Measurements from ENCODE around the gene FAM171A2.
"Not testable (repeated sequence)": the region's sequence is repeated elsewhere in the genome, so short reads cannot be mapped to it uniquely, and the experiment has no call there.

FAM171A2 gene

DNA sequence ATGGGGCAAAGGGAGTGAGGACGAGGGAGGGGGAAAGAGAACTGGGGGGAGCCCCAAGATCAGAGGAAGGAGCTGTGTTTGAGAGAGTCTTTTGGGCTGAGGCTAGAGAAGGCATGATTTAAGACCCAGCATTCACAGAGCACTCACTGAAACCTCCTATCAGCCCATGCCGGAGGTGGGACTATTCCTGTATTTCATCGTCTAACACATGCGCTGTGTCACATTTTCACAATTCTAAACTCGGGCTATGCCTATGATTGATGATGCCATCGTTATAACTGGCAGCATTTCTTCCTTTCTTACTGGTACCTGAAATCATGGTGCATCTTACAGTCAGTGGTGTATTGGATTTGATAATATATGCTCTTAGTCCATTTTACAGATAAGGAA, 3.5 kb downstream of the FAM171A2 start:
- no peak for DNase-seq (ENCODE audit: low read depth)

- no peak for DNase-seq (ENCODE audit: low read depth)
These were observed 4.1 kb downstream of the FAM171A2 start for GRCh38 chr17:44359458-44360143.

DNA sequence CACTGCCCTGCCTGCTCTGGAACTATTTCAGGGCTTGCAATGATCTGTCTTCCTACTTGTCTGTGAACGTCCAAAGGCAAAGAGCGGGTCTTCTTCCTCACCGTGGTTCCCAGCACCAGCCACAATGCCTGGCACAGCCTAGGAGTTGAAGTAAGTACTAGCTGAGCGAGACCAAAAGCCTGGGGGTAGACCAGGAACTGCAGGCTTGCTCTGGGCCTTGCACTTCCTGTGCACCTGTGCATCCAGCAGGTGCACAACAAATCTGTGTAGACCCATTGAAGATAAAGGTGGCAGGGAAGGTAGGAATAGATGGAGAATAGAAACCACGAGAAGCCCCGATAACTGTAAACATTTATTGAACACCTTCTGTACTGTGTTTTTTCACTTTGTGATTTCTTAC, 4.6 kb downstream of the FAM171A2 start:
- no peak for DNase-seq (ENCODE audit: low read depth)

DNA sequence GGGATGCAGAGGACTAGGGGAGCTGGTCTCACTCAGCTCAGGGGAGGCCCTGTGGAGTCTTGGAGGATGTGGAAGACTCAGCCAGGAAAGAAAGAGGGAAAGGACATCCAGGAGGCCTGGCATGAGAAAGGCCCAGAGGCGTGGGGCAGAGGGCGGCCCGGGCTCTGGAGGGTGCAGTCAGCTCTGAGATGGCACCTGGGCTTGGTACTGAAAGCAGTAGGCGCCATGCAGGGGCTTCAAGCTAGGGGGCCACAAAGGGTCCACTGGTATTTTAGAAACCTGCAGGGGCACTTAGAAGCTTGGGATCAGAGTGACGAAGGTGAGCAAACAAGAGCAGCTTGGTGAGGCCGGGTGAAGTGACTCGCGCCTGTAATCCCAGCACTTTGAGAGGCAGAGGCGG, 5.6 kb downstream of the FAM171A2 start:
- no peak for DNase-seq (ENCODE audit: low read depth)

DNA sequence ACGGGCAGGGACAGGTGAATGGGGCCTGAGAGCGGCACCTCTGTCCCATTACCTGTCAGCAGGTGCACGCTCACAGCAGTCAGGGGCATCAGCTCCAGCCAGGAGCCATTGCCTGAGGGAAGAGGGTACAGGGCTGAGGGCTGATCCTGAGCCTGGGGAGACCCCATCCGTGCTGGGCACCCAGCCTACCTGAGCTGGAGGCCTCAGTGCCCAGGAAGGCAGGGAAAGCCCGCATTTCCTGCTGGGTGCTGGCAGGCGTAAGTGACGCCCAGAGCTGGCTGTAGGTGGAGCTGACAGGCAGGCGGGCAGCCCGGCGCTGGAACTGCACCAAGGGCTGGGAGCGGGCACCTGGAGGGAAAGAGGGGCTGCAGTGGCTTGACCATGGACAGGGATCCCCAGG, 7.4 kb downstream of the FAM171A2 start:
- no peak for DNase-seq (ENCODE audit: low read depth)

- DNase-seq (ENCODE audit: low read depth) = no peak
These were observed 8.0 kb downstream of the FAM171A2 start for GRCh38 chr17:44355642-44356099.

- no peak for DNase-seq (ENCODE audit: low read depth)
These were observed 8.8 kb downstream of the FAM171A2 start for GRCh38 chr17:44354582-44355561.

GRCh38 chr17:44353672-44354331, 9.9 kb downstream of the FAM171A2 start:
- no peak for DNase-seq (ENCODE audit: low read depth)

DNA sequence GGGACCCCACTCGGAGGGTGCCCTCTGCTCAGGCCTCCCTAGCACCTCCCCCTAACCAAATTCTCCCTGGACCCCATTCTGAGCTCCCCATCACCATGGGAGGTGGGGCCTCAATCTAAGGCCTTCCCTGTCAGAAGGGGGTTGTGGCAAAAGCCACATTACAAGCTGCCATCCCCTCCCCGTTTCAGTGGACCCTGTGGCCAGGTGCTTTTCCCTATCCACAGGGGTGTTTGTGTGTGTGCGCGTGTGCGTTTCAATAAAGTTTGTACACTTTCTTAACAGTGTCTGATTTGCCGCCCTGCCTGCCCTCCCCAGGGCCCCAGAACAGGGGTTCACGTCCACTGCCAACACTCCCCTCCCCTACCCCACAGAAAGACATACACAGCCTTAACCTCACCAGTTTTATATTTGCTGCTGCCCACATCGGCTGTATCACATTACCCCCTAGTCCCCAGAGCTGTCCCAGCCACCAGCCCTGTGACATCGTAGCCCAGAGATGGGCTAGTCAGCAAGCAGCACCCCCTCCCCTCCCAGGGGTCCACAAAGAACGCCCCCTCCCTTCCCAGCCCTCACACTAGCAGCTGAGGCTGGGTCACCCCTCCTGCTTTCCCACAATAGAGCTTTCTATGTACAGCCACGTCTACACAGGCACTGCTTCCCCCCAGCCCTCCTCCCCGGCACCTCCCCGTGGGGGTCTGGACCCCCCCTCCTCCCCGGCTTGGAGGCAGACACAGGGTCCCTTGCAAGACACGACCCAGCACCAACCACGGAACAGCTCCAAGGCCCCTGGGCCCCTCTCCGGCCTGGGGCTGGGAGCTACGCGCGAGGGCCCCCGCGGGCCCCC, 10.6 kb downstream of the FAM171A2 start:
- no peak for DNase-seq (ENCODE audit: low read depth)

DNA sequence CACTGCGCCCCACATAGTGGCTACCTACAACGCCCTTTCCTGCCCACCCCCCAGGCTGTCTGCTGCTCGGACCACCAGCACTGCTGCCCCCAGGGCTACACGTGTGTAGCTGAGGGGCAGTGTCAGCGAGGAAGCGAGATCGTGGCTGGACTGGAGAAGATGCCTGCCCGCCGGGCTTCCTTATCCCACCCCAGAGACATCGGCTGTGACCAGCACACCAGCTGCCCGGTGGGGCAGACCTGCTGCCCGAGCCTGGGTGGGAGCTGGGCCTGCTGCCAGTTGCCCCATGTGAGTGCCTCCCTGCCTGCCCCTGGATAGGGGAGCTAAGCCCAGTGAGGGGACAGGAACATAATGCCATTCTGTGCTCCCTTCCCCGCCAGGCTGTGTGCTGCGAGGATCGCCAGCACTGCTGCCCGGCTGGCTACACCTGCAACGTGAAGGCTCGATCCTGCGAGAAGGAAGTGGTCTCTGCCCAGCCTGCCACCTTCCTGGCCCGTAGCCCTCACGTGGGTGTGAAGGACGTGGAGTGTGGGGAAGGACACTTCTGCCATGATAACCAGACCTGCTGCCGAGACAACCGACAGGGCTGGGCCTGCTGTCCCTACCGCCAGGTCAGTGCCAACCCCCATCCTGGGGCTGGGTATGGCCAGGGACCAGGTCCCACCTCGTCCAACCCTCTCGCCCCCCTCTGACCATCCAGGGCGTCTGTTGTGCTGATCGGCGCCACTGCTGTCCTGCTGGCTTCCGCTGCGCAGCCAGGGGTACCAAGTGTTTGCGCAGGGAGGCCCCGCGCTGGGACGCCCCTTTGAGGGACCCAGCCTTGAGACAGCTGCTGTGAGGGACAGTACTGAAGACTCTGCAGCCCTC, 11.5 kb downstream of the FAM171A2 start:
- no peak for DNase-seq (ENCODE audit: low read depth)

GRCh38 chr17:44351464-44351863, 12.2 kb downstream of the FAM171A2 start:
- DNase-seq (ENCODE audit: low read depth) = no peak

GRCh38 chr17:44350733-44351226, 12.9 kb downstream of the FAM171A2 start:
- peak; percentile 64 for DNase-seq (ENCODE audit: low read depth)

GRCh38 chr17:44349553-44350070, 14.0 kb downstream of the FAM171A2 start:
- no peak for DNase-seq (ENCODE audit: low read depth)

DNA sequence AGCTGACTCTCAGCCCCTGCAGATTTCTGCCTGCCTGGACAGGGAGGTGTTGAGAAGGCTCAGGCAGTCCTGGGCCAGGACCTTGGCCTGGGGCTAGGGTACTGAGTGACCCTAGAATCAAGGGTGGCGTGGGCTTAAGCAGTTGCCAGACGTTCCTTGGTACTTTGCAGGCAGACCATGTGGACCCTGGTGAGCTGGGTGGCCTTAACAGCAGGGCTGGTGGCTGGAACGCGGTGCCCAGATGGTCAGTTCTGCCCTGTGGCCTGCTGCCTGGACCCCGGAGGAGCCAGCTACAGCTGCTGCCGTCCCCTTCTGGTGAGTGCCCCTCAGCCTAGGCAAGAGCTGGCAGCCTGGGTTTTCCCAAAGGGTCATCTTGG, 14.7 kb downstream of the FAM171A2 start:
- DNase-seq (ENCODE audit: low read depth) = no peak

- no peak for DNase-seq (ENCODE audit: low read depth)
These were observed 15.2 kb downstream of the FAM171A2 start for GRCh38 chr17:44348234-44348987.

DNA sequence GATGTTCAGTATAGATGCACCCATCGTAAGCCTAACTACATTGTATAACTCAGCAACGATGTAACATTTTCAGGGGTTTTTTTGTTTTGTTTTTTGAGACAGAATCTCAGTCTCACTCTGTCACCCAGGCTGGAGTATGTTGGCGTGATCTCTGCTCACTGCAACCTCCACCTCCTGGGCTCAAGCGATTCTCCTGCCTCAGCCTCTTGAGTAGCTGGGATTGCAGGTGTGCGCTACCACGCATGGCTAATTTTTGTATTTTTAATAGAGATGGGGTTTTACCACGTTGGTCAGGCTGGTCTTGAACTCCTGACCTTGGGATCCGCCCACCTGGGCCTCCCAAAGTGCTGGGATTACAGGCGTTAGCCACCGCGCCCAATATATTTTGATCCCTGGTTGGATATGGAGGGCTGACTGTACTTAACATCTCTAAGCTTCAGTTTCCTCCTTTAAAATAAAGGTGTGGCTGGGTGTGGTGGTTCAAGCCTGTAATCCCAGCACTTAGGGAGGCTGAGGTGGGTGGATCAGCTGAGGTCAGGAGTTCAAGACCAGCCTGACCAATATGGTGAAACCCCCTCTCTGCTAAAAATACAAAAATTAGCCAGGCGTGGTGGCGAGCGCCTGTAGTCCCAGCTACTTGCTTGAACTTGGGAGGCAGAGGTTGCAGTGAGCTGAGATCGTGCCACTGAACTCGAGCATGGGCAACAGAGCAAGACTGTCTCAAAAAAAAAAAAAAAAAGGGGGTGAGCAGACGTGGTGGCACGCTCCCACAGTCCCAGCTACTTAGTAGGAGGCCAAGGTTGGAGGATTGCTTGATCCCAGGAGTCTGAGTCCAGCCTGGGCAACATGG, 16.2 kb downstream of the FAM171A2 start:
- not testable (repeated sequence) for DNase-seq (ENCODE audit: low read depth)

GRCh38 chr17:44346064-44346844, 17.4 kb downstream of the FAM171A2 start:
- no peak for DNase-seq (ENCODE audit: low read depth)

All from activated T-cell treated with anti-CD3 and anti-CD28 coated beads for 24 hours (primary cell).